ENCODE measurements around the gene ZNF655. TPM values are rescaled to one million over a fixed set of nuclear protein-coding genes. Genes with fewer than 3 reads are reported as not detected.

Gene ZNF655
- total and polyA plus RNA-seq, 2 donors (not counting 3 experiments of a cell fraction or from before 2014, with no cell fraction given), result 16.9 to 20.4 TPM

GRCh38 chr7:99541212-99541611 is 17.2 kb upstream of the ZNF655 start:
- POLR2A ChIA-PET, result no interaction called here
- TF ChIP-seq MAX (IDR thresholded peaks at IDR 0.05; ENCODE audit: insufficient read depth, insufficient read length), result no peak
- TF ChIP-seq EZH2 (IDR thresholded peaks at IDR 0.05; ENCODE audit: borderline replicate concordance, low read depth, low read length, severe bottlenecking), result no peak
- no peak for TF ChIP-seq CTCF (IDR thresholded peaks at IDR 0.05; ENCODE audit: extremely low read depth in 1 of 2, insufficient read depth in 1 of 2, low read depth in 1 of 2, low read length in 2 of 2)
- TF ChIP-seq GATA2 (IDR thresholded peaks at IDR 0.05; ENCODE audit: insufficient read depth, insufficient read length, low read depth, low read length), result no peak
- no peak for TF ChIP-seq POLR2AphosphoS5 (IDR thresholded peaks at IDR 0.05; ENCODE audit: insufficient read depth, low read depth, low read length)
- no peak for TF ChIP-seq FOS (IDR thresholded peaks at IDR 0.05; ENCODE audit: borderline replicate concordance, insufficient read depth, low read length)
- BruUV-seq (replicated peaks), result no TSS peak
- Histone ChIP-seq H2AFZ (ENCODE audit: low read depth, low read length) (no peak overlapping the region), H3K4me2 (ENCODE audit: insufficient read depth, low read length) (no peak overlapping the region), H3K4me1 (ENCODE audit: control insufficient read depth, extremely low read depth, insufficient read depth, low read length) (no peaks in the 10 kb centered on the region), H3K36me3 (ENCODE audit: control insufficient read depth in 2 of 2, extremely low read depth in 1 of 2, insufficient read depth in 2 of 2, low read length in 2 of 2) (no peaks in the 10 kb centered on the region), H4K20me1 (replicated peaks; ENCODE audit: control insufficient read depth, extremely low read depth, insufficient read depth, low read length) (no peaks in the 10 kb centered on the region), H3K4me3 (replicated peaks in 1 of 3; ENCODE audit: insufficient read depth in 1 of 3, low read depth in 1 of 3, low read length in 3 of 3) (no peak overlapping the region), H3K27ac (ENCODE audit: insufficient read depth, low read depth, low read length) (no peak overlapping the region), H3K27me3 (ENCODE audit: control insufficient read depth in 2 of 2, insufficient read depth in 2 of 2, low read length in 2 of 2) (no peaks in the 10 kb centered on the region), H3K9me3 (replicated peaks; ENCODE audit: control insufficient read depth, insufficient read depth, low read length) (no peaks in the 10 kb centered on the region), H3K9me1 (replicated peaks; ENCODE audit: control insufficient read depth, extremely low read depth, insufficient read depth, low read length) (no peaks in the 10 kb centered on the region), H3K79me2 (ENCODE audit: control insufficient read depth, insufficient read depth, low read length) (no peaks in the 10 kb centered on the region), H3K9ac (replicated peaks; ENCODE audit: extremely low read depth, insufficient read depth, low read length) (no peak overlapping the region)
- DNase-seq (ENCODE audit: low read depth, low spot score), result no peak
- CTCF ChIA-PET, result no interaction called here
- FAIRE-seq, result no peak
- intact Hi-C loops (cut with micrococcal nuclease), result no loop called here
- dilution Hi-C loops (cut with MboI; ENCODE audit: extremely low pct_ligation_motif_present, low sequenced_read_pairs), result no loop called here

Measured in endothelial cell of umbilical vein (primary cell).